Lower leg skin (tissue), 3 donors: Measurements from ENCODE around the gene RNF149.

Source experiments
- POLR2A ChIP-seq, 2 donors: fragments of 450-650 bp; IDR thresholded peaks; one replicate each; pipeline ENCODE4 v1.6.1; 2016 to 2017; ENCODE audit warnings: antibody characterized with exemption in 2 of 2, mild to moderate bottlenecking in 1 of 2, moderate library complexity in 1 of 2
- TF ChIP-seq, protein P1 (sequence below), 3 donors: fragments of 450-650 bp; IDR thresholded peaks; one replicate each; pipeline ENCODE4 v1.5.1; 2016; ENCODE audit warnings: antibody characterized with exemption in 3 of 3, mild to moderate bottlenecking in 3 of 3, moderate library complexity in 2 of 3

GRCh38 chr2:101258804-101259203 is 49.7 kb downstream of the RNF149 start:
- TF ChIP-seq, protein P1, sequence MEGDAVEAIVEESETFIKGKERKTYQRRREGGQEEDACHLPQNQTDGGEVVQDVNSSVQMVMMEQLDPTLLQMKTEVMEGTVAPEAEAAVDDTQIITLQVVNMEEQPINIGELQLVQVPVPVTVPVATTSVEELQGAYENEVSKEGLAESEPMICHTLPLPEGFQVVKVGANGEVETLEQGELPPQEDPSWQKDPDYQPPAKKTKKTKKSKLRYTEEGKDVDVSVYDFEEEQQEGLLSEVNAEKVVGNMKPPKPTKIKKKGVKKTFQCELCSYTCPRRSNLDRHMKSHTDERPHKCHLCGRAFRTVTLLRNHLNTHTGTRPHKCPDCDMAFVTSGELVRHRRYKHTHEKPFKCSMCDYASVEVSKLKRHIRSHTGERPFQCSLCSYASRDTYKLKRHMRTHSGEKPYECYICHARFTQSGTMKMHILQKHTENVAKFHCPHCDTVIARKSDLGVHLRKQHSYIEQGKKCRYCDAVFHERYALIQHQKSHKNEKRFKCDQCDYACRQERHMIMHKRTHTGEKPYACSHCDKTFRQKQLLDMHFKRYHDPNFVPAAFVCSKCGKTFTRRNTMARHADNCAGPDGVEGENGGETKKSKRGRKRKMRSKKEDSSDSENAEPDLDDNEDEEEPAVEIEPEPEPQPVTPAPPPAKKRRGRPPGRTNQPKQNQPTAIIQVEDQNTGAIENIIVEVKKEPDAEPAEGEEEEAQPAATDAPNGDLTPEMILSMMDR (IDR thresholded peaks at IDR 0.05) = no peak
- no peak for TF ChIP-seq POLR2A (IDR thresholded peaks at IDR 0.05)
